CD4-positive, alpha-beta T cell treated with Interleukin-6 at 100 ng/mL for 8 hours (primary cell): Measurements from ENCODE around the gene TRPM5.

Experiments
- DNase-seq: peaks from one replicate; pipeline ENCODE4 v3.0.0-alpha.2; 2020; ENCODE audit warnings: mixed read lengths, low spot score

The TRPM5 gene

GRCh38 chr11:2470495-2470894 is 26.2 kb upstream of the TRPM5 start:
- DNase-seq = no peak

- DNase-seq = no peak
These were observed 24.3 kb upstream of the TRPM5 start for GRCh38 chr11:2468363-2469235.

- no peak for DNase-seq
These were observed 23.4 kb upstream of the TRPM5 start for GRCh38 chr11:2467695-2468055.

GRCh38 chr11:2466869-2467694 is 22.8 kb upstream of the TRPM5 start:
- DNase-seq = peak; percentile 76

- no peak for DNase-seq
These were observed 21.9 kb upstream of the TRPM5 start for GRCh38 chr11:2466069-2466801.

GRCh38 chr11:2465202-2466068 is 21.1 kb upstream of the TRPM5 start:
- no peak for DNase-seq

GRCh38 chr11:2464451-2465165 is 20.3 kb upstream of the TRPM5 start:
- DNase-seq = no peak

GRCh38 chr11:2463766-2464277 is 19.5 kb upstream of the TRPM5 start:
- no peak for DNase-seq

- DNase-seq = no peak
These were observed 18.9 kb upstream of the TRPM5 start for GRCh38 chr11:2462986-2463765.

GRCh38 chr11:2462543-2462985 is 18.2 kb upstream of the TRPM5 start:
- no peak for DNase-seq

GRCh38 chr11:2461956-2462542 is 17.7 kb upstream of the TRPM5 start:
- DNase-seq = no peak

GRCh38 chr11:2461253-2461955 is 17.1 kb upstream of the TRPM5 start:
- no peak for DNase-seq

- no peak for DNase-seq
These were observed 16.4 kb upstream of the TRPM5 start for GRCh38 chr11:2460540-2461252.

- DNase-seq = no peak
These were observed 15.7 kb upstream of the TRPM5 start for GRCh38 chr11:2459796-2460531.

- DNase-seq = no peak
These were observed 14.9 kb upstream of the TRPM5 start for GRCh38 chr11:2459016-2459725.

- DNase-seq = no peak
These were observed 14.0 kb upstream of the TRPM5 start for GRCh38 chr11:2458321-2458720.

- DNase-seq = no peak
These were observed 9.1 kb upstream of the TRPM5 start for GRCh38 chr11:2453436-2453835.
